GM23338 (cell line): ENCODE data around the gene PLA2R1. TPM values are rescaled to one million over a fixed set of nuclear protein-coding genes. Genes with fewer than 3 reads are reported as not detected.

Experiments used
- ATAC-seq: fragments of 200-7000 bp; cut with Tn5 transposase; 3 replicates; pipeline ENCODE4 v1.9.1; 2020
- DNase-seq: peaks from one replicate; pipeline ENCODE4 v3.0.0-alpha.2; 2015; ENCODE audit warnings: low spot score
- H2AFZ ChIP-seq: fragments of 200-600 bp; sonication (generic); 2 replicates; pipeline ENCODE4 v1.8.0; 2016; ENCODE audit warnings: antibody characterized with exemption, mild to moderate bottlenecking, moderate library complexity
- H3F3A ChIP-seq: fragments of 200-600 bp; sonication (generic); replicated peaks from 2 replicates; pipeline ENCODE4 v1.8.0; 2017; ENCODE audit warnings: antibody characterized with exemption, mixed run types, low read depth
- H3K27ac ChIP-seq: fragments of 200-600 bp; sonication (generic); 2 replicates; pipeline ENCODE4 v1.6.1; 2016; ENCODE audit warnings: low read depth
- H3K27me3 ChIP-seq: fragments of 200-600 bp; sonication (generic); 2 replicates; pipeline ENCODE4 v1.8.0; 2016; ENCODE audit warnings: mild to moderate bottlenecking, mixed run types, moderate library complexity; ENCODE audit not compliant: insufficient read depth
- H3K36me3 ChIP-seq: fragments of 200-600 bp; sonication (generic); 2 replicates; pipeline ENCODE4 v1.8.0; 2016; ENCODE audit warnings: mild to moderate bottlenecking; ENCODE audit not compliant: insufficient read depth
- H3K4me1 ChIP-seq: fragments of 200-600 bp; sonication (generic); 2 replicates; pipeline ENCODE4 v1.8.0; 2016; ENCODE audit warnings: mild to moderate bottlenecking, moderate library complexity; ENCODE audit not compliant: insufficient read depth
- H3K4me2 ChIP-seq: fragments of 200-600 bp; sonication (generic); 2 replicates; pipeline ENCODE4 v1.7.1; 2017; ENCODE audit warnings: mixed run types
- H3K4me3 ChIP-seq: fragments of 200-600 bp; sonication (generic); 2 replicates; pipeline ENCODE4 v1.6.1; 2016; ENCODE audit warnings: mixed run types
- H3K79me2 ChIP-seq: fragments of 200-600 bp; sonication (generic); replicated peaks from 2 replicates; pipeline ENCODE4 v1.8.0; 2017; ENCODE audit warnings: mild to moderate bottlenecking; ENCODE audit not compliant: insufficient read depth
- H3K9me2 ChIP-seq: fragments of 200-600 bp; sonication (generic); 2 replicates; pipeline ENCODE4 v1.8.0; 2017; ENCODE audit not compliant: insufficient read depth
- H4K20me1 ChIP-seq: fragments of 200-600 bp; sonication (generic); replicated peaks from 2 replicates; pipeline ENCODE4 v1.8.0; 2017; ENCODE audit warnings: mild to moderate bottlenecking; ENCODE audit not compliant: insufficient read depth
- H3K27ac Mint-ChIP-seq: 2 replicates; pipeline ENCODE4 v1.8.0; 2020; ENCODE audit warnings: inconsistent platforms, mild to moderate bottlenecking, moderate library complexity, mixed read lengths
- H3K27me3 Mint-ChIP-seq: 3 replicates; pipeline ENCODE4 v1.8.0; 2022; ENCODE audit warnings: low read depth, mild to moderate bottlenecking, moderate library complexity, mixed read lengths, inconsistent platforms; ENCODE audit not compliant: insufficient read depth, poor library complexity
- H3K36me3 Mint-ChIP-seq: 3 replicates; pipeline ENCODE4 v1.8.0; 2021; ENCODE audit warnings: low read depth, mild to moderate bottlenecking, inconsistent platforms, moderate library complexity, mixed read lengths
- H3K4me1 Mint-ChIP-seq: 3 replicates; pipeline ENCODE4 v1.8.0; 2020; ENCODE audit warnings: mild to moderate bottlenecking, inconsistent platforms, mixed read lengths
- H3K4me3 Mint-ChIP-seq: 3 replicates; pipeline ENCODE4 v1.8.0; 2021; ENCODE audit warnings: moderate library complexity, mild to moderate bottlenecking, inconsistent platforms, mixed read lengths
- H3K9me3 Mint-ChIP-seq: 3 replicates; pipeline ENCODE4 v1.8.0; 2020; ENCODE audit warnings: moderate library complexity, mild to moderate bottlenecking, inconsistent platforms, mixed read lengths
- CREB1 ChIP-seq: fragments of 250-450 bp; sonication (Bioruptor Pico); IDR thresholded peaks from 2 replicates; pipeline ENCODE4 v1.5.0; 2020; ENCODE audit warnings: low read depth, mild to moderate bottlenecking, moderate library complexity
- NANOG ChIP-seq: IDR thresholded peaks from 2 replicates; pipeline ENCODE4 v1.6.1; 2016; ENCODE audit warnings: antibody characterized with exemption, borderline replicate concordance
- ZNF462 ChIP-seq: fragments of 250-450 bp; sonication (Bioruptor Pico); IDR thresholded peaks from 2 replicates; pipeline ENCODE4 v1.5.0; 2020; ENCODE audit warnings: mild to moderate bottlenecking, moderate library complexity
- polyA plus RNA-seq: library from polyadenylated mRNA; unstranded; fragments of >200 nt; fragmentation: Nextera tagmentation; extraction: Ambion mirVana; gene quantifications from 2 replicates; pipeline ENCODE4 v1.2.1, GENCODE V29; 2016
- total RNA-seq: library from RNA; depleted of rRNA; stranded (reverse); fragments of >200 nt; shearing (Covaris generic); gene quantifications from 2 replicates; pipeline ENCODE4 v1.2.3, GENCODE V29; 2014
- TF ChIP-seq, protein P1 (sequence below), 2 experiments: fragments of 200-600 bp in 1 of 2; sonication (generic) in 1 of 2; conservative IDR thresholded peaks; 2 replicates each; pipeline versions ENCODE4 v1.5.1 to v1.6.1; 2016 to 2017; ENCODE audit warnings: antibody characterized with exemption in 2 of 2, low read depth in 2 of 2, mild to moderate bottlenecking in 2 of 2, moderate library complexity in 1 of 2

Gene PLA2R1
- total and polyA plus RNA-seq, 2 experiments from 2014 or later: 0.57 to 1.2 TPM

GRCh38 chr2:160076914-160077313 lies 14.5 kb upstream of the PLA2R1 start:
- Mint-ChIP-seq H3K4me1 (no peaks in the 10 kb centered on the region), H3K27ac (no peak overlapping the region), H3K36me3 (no peaks in the 10 kb centered on the region), H3K27me3 (no peaks in the 10 kb centered on the region), H3K9me3 (peaks cover 26% of the 10 kb centered on the region), H3K4me3 (no peak overlapping the region)
- no peak overlapping the region for H3K4me2 ChIP-seq
- H2AFZ ChIP-seq: no peak overlapping the region
- peaks cover 3% of the 10 kb centered on the region; the same call in 1 of the 2 replicates for H3K9me2 ChIP-seq
- no peaks in the 10 kb centered on the region for H3K79me2 ChIP-seq
- no peaks in the 10 kb centered on the region for H4K20me1 ChIP-seq
- H3K4me1 ChIP-seq: no peaks in the 10 kb centered on the region
- ATAC-seq (no peak), DNase-seq (no peak)
- H3K27ac ChIP-seq: no peak overlapping the region
- H3F3A ChIP-seq: no peaks in the 10 kb centered on the region
- no peaks in the 10 kb centered on the region for H3K27me3 ChIP-seq
- no peak overlapping the region for H3K4me3 ChIP-seq
- no peaks in the 10 kb centered on the region for H3K36me3 ChIP-seq
- TF ChIP-seq ZNF462 (CRISPR knock-in tag): no peak

DNA sequence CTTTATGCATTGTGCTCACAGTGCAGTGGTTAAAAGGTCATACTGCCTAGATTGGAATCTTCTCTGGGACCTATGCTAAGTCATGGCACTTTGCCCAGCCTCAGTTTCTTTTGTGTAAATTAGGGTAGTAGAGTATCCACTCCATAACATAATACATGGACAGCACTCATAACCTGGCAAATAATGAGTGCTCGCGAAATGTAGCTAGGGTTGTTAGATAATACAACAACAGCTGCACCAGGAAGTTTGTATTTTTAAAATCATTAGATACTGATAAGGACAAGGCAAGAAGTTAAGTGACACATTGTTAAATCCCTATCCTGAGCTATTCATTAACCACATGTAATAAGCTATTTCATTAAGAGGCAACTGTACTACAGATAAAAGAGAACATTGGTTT lies 13.8 kb upstream of the PLA2R1 start:
- Histone ChIP-seq H3K4me3 (no peak overlapping the region), H3K4me1 (no peaks in the 10 kb centered on the region), H3K36me3 (no peaks in the 10 kb centered on the region), H2AFZ (no peak overlapping the region), H3K79me2 (no peaks in the 10 kb centered on the region), H3K27me3 (no peaks in the 10 kb centered on the region), H3K27ac (no peak overlapping the region), H3K4me2 (no peak overlapping the region), H4K20me1 (no peaks in the 10 kb centered on the region), H3F3A (no peaks in the 10 kb centered on the region), H3K9me2 (peaks cover 5% of the 10 kb centered on the region; the same call in 1 of the 2 replicates)
- Mint-ChIP-seq H3K27me3 (no peaks in the 10 kb centered on the region), H3K4me1 (no peaks in the 10 kb centered on the region), H3K27ac (no peak overlapping the region), H3K4me3 (no peak overlapping the region), H3K36me3 (no peaks in the 10 kb centered on the region), H3K9me3 (peaks cover 30% of the 10 kb centered on the region)
- no peak for ATAC-seq
- DNase-seq: no peak
- TF ChIP-seq NANOG (no peak), ZNF462 (CRISPR knock-in tag) (no peak), CREB1 (CRISPR knock-in tag) (no peak)
- TF ChIP-seq, protein P1, sequence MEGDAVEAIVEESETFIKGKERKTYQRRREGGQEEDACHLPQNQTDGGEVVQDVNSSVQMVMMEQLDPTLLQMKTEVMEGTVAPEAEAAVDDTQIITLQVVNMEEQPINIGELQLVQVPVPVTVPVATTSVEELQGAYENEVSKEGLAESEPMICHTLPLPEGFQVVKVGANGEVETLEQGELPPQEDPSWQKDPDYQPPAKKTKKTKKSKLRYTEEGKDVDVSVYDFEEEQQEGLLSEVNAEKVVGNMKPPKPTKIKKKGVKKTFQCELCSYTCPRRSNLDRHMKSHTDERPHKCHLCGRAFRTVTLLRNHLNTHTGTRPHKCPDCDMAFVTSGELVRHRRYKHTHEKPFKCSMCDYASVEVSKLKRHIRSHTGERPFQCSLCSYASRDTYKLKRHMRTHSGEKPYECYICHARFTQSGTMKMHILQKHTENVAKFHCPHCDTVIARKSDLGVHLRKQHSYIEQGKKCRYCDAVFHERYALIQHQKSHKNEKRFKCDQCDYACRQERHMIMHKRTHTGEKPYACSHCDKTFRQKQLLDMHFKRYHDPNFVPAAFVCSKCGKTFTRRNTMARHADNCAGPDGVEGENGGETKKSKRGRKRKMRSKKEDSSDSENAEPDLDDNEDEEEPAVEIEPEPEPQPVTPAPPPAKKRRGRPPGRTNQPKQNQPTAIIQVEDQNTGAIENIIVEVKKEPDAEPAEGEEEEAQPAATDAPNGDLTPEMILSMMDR (conservative IDR thresholded peaks at IDR 0.05; ENCODE audit: low read depth in 2 of 2): no peak
